ENCODE data around the gene RBM47.
A peak's percentile ranks its signal among the peaks of the same experiment; 100 is the strongest.

The RBM47 gene

GRCh38 chr4:40623707-40624106, 6.0 kb downstream of the RBM47 start:
- DNase-seq (ENCODE audit: low read depth): no peak

- DNase-seq (ENCODE audit: low read depth): no peak
These were observed 6.8 kb downstream of the RBM47 start for GRCh38 chr4:40622913-40623312.

GRCh38 chr4:40621592-40622512, 7.8 kb downstream of the RBM47 start:
- peak; percentile 100 for DNase-seq (ENCODE audit: low read depth)

- no peak for DNase-seq (ENCODE audit: low read depth)
These were observed 8.5 kb downstream of the RBM47 start for GRCh38 chr4:40621229-40621591.

GRCh38 chr4:40619600-40619999, 10.1 kb downstream of the RBM47 start:
- DNase-seq (ENCODE audit: low read depth): no peak

- DNase-seq (ENCODE audit: low read depth): peak; percentile 58
These were observed 11.8 kb downstream of the RBM47 start for GRCh38 chr4:40617872-40618271.

GRCh38 chr4:40614031-40614430, 15.6 kb downstream of the RBM47 start:
- DNase-seq (ENCODE audit: low read depth): no peak

- DNase-seq (ENCODE audit: low read depth): peak; percentile 87
These were observed 16.2 kb downstream of the RBM47 start for GRCh38 chr4:40613456-40613855.

- no peak for DNase-seq (ENCODE audit: low read depth)
These were observed 16.8 kb downstream of the RBM47 start for GRCh38 chr4:40612831-40613230.

GRCh38 chr4:40612283-40612682, 17.4 kb downstream of the RBM47 start:
- DNase-seq (ENCODE audit: low read depth): no peak

GRCh38 chr4:40608628-40609027, 21.0 kb downstream of the RBM47 start:
- DNase-seq (ENCODE audit: low read depth): no peak

GRCh38 chr4:40607221-40607620, 22.4 kb downstream of the RBM47 start:
- peak; percentile 49 for DNase-seq (ENCODE audit: low read depth)

GRCh38 chr4:40606239-40606767, 23.4 kb downstream of the RBM47 start:
- no peak for DNase-seq (ENCODE audit: low read depth)

- no peak for DNase-seq (ENCODE audit: low read depth)
These were observed 26.4 kb downstream of the RBM47 start for GRCh38 chr4:40603281-40603680.

GRCh38 chr4:40601641-40602040, 28.0 kb downstream of the RBM47 start:
- DNase-seq (ENCODE audit: low read depth): no peak

GRCh38 chr4:40600850-40601249, 28.8 kb downstream of the RBM47 start:
- no peak for DNase-seq (ENCODE audit: low read depth)

GRCh38 chr4:40599431-40599830, 30.2 kb downstream of the RBM47 start:
- DNase-seq (ENCODE audit: low read depth): no peak

GRCh38 chr4:40596522-40596921, 33.1 kb downstream of the RBM47 start:
- peak; percentile 52 for DNase-seq (ENCODE audit: low read depth)

- no peak for DNase-seq (ENCODE audit: low read depth)
These were observed 33.7 kb downstream of the RBM47 start for GRCh38 chr4:40595981-40596380.

GRCh38 chr4:40594261-40595178, 35.1 kb downstream of the RBM47 start:
- peak; percentile 98 for DNase-seq (ENCODE audit: low read depth)

GRCh38 chr4:40592034-40592433, 37.6 kb downstream of the RBM47 start:
- no peak for DNase-seq (ENCODE audit: low read depth)

- peak; percentile 89 for DNase-seq (ENCODE audit: low read depth)
These were observed 41.8 kb downstream of the RBM47 start for GRCh38 chr4:40587826-40588225.

- no peak for DNase-seq (ENCODE audit: low read depth)
These were observed 42.3 kb downstream of the RBM47 start for GRCh38 chr4:40587351-40587750.

Data from amniotic epithelial cell (primary cell).